GM21528 (cell line): Measurements from ENCODE around the gene ZNF436.
"Not testable (repeated sequence)": the region's sequence is repeated elsewhere in the genome, so short reads cannot be mapped to it uniquely, and the experiment has no call there.

Experiments
- ATAC-seq: cut with Tn5 transposase; IDR thresholded peaks from one replicate; pipeline ENCODE4 v1.9.1; 2021; ENCODE audit warnings: mild to moderate bottlenecking, moderate library complexity; ENCODE audit not compliant: unreplicated experiment, low FRiP score

Gene ZNF436

GRCh38 chr1:23330846-23331245 is 38.8 kb downstream of the ZNF436 start:
- ATAC-seq = no peak

- no peak for ATAC-seq
These were observed 44.2 kb downstream of the ZNF436 start for GRCh38 chr1:23325393-23325792.

GRCh38 chr1:23322770-23323169 is 46.9 kb downstream of the ZNF436 start:
- no peak for ATAC-seq

GRCh38 chr1:23310280-23310679 is 59.4 kb downstream of the ZNF436 start:
- not testable (repeated sequence) for ATAC-seq
